Muscle of leg (tissue), 11 donors: ENCODE measurements around the gene ADAMTS2. TPM values are rescaled to one million over a fixed set of nuclear protein-coding genes. Genes with fewer than 3 reads are reported as not detected.

Experiments used
- DNase-seq: peaks from one replicate; pipeline ENCODE4 v3.0.0; 2013
- H3K27ac ChIP-seq: one replicate; pipeline ENCODE4 v1.5.1; 2013; ENCODE audit warnings: mild to moderate bottlenecking, low read length, control low read depth
- H3K27me3 ChIP-seq: one replicate; pipeline ENCODE4 v1.6.1; 2013; ENCODE audit warnings: low read length; ENCODE audit not compliant: control insufficient read depth, insufficient read depth
- H3K36me3 ChIP-seq: one replicate; pipeline ENCODE4 v1.6.1; 2013; ENCODE audit warnings: low read length; ENCODE audit not compliant: control insufficient read depth, insufficient read depth
- H3K4me1 ChIP-seq: one replicate; pipeline ENCODE4 v1.6.1; 2013; ENCODE audit warnings: low read length; ENCODE audit not compliant: control insufficient read depth, insufficient read depth
- H3K4me3 ChIP-seq: one replicate; pipeline ENCODE4 v1.5.1; 2013; ENCODE audit warnings: low read length, control low read depth
- H3K9me3 ChIP-seq: replicated peaks from 2 replicates; pipeline ENCODE4 v1.6.1; 2013; ENCODE audit warnings: low read depth, low read length; ENCODE audit not compliant: control insufficient read depth
- WGBS: methylation state at CpG from one replicate; pipeline ENCODE4 v1.1.5; 2013; ENCODE audit warnings: missing lambda C conversion rate; ENCODE audit not compliant: insufficient coverage; 5-methylcytosine and 5-hydroxymethylcytosine counted together
- polyA plus RNA-seq, 8 donors: library from polyadenylated mRNA; unstranded; fragments of 120-200 nt; gene quantifications; one replicate each; pipeline versions ENCODE4 v1.2.1 to v1.2.3, GENCODE V29; 2013; ENCODE audit warnings: inconsistent platforms in 1 of 8, low replicate concordance in 1 of 8; ENCODE audit not compliant: insufficient read length in 8 of 8, insufficient read depth in 1 of 8
- total RNA-seq: library from RNA; stranded (reverse); fragments of 120-200 nt; gene quantifications from one replicate; pipeline ENCODE4 v1.2.4, GENCODE V29; 2013

Gene ADAMTS2
- total and polyA plus RNA-seq, 9 donors = 21.3 to 46.3 (median 34.2) TPM

DNA sequence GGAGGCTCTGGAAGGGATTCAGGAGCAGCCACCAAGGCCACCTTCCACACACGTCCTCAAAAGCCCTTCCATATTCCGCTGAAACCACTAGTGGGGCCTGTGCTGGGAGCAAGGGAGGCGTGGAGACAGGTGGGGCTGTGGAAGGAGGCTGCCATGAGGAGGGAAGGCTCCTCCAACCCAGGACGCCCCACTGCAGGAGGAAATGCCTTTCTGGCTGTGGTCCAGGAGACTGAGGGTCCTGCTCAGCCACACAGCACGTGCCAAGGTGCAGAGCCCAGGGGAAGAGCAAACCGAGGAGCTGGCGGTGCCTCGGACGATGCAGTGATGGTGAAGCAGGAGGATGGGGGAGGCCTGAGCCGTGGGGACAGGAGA, 49.5 kb downstream of the ADAMTS2 start:
- Histone ChIP-seq H3K27me3 (no peaks in the 10 kb centered on the region), H3K36me3 (no peaks in the 10 kb centered on the region), H3K4me3 (no peak overlapping the region), H3K9me3 (peaks cover 3% of the 10 kb centered on the region), H3K27ac (no peak overlapping the region), H3K4me1 (peaks cover 17% of the 10 kb centered on the region)
- no peak for DNase-seq
- 74% methylated on average over 6 of the region's 10 CpGs for WGBS

- peaks cover 16% of the 10 kb centered on the region for H3K4me1 ChIP-seq
- DNase-seq = peak; percentile 72
- H3K27me3 ChIP-seq = no peaks in the 10 kb centered on the region
- H3K36me3 ChIP-seq = no peaks in the 10 kb centered on the region
- no peak overlapping the region for H3K27ac ChIP-seq
- peaks cover 3% of the 10 kb centered on the region for H3K9me3 ChIP-seq
- WGBS = 76% methylated on average over 11 of the region's 19 CpGs
- H3K4me3 ChIP-seq = no peak overlapping the region
These were observed 50.1 kb downstream of the ADAMTS2 start for GRCh38 chr5:179294891-179295777.

GRCh38 chr5:179294131-179294780, 51.0 kb downstream of the ADAMTS2 start:
- 88% methylated on average over 10 of the region's 12 CpGs for WGBS
- H3K27ac ChIP-seq = no peak overlapping the region
- DNase-seq = no peak

GRCh38 chr5:179292681-179293635, 52.3 kb downstream of the ADAMTS2 start:
- no peaks in the 10 kb centered on the region for H3K9me3 ChIP-seq
- no peaks in the 10 kb centered on the region for H3K27me3 ChIP-seq
- no peak overlapping the region for H3K4me3 ChIP-seq
- DNase-seq = no peak
- H3K27ac ChIP-seq = no peak overlapping the region
- 86% methylated on average over 9 of the region's 16 CpGs for WGBS
- peaks cover 19% of the 10 kb centered on the region for H3K4me1 ChIP-seq
- no peaks in the 10 kb centered on the region for H3K36me3 ChIP-seq

More at GRCh38 chr5:179294131-179294780, 51.0 kb downstream of the ADAMTS2 start:
- Histone ChIP-seq H3K4me1 (peaks cover 16% of the 10 kb centered on the region), H3K9me3 (no peaks in the 10 kb centered on the region), H3K36me3 (no peaks in the 10 kb centered on the region), H3K4me3 (no peak overlapping the region), H3K27me3 (no peaks in the 10 kb centered on the region)

GRCh38 chr5:179292202-179292601, 53.1 kb downstream of the ADAMTS2 start:
- Histone ChIP-seq H3K36me3 (no peaks in the 10 kb centered on the region), H3K4me1 (peaks cover 19% of the 10 kb centered on the region), H3K9me3 (no peaks in the 10 kb centered on the region), H3K27me3 (no peaks in the 10 kb centered on the region), H3K27ac (no peak overlapping the region), H3K4me3 (no peak overlapping the region)
- WGBS = 100% methylated on average over 1 of the region's 7 CpGs
- DNase-seq = no peak

- Histone ChIP-seq H3K36me3 (no peaks in the 10 kb centered on the region), H3K27ac (no peak overlapping the region), H3K9me3 (no peaks in the 10 kb centered on the region), H3K4me1 (peaks cover 29% of the 10 kb centered on the region), H3K4me3 (no peak overlapping the region), H3K27me3 (no peaks in the 10 kb centered on the region)
- DNase-seq = no peak
- 80% methylated on average over 13 of the region's 19 CpGs for WGBS
These were observed 54.4 kb downstream of the ADAMTS2 start for GRCh38 chr5:179290681-179291540.

DNA sequence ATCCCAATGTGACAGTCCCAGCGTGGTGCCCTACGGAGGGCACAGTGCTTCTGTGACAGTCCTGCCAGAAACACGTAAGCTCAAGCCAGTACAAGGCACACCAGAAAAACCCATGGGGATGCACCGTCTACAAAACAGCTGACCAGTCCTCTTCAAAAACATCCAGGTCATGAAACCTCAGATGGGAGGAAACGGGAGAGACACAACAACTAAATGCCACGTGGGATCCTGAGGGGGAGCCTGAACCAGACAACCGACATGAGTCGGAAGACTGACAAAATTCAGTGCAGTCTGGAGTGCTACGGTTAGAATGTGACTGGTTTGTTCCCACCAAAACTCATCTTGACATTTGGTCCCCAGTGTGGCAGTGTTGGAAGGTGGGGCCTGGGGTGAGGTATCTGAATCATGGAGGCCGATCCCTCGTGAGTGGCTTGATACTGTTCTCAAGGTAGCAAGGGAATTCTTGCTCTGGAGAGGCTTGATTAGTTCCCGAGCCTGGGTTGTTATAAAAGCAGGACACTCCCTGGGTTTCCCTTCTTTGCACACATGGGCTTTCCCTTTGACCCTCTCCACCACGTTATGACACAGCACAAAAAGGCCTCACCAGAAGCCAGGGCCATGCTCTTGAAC, 55.4 kb downstream of the ADAMTS2 start:
- 85% methylated on average over 9 of the region's 13 CpGs for WGBS
- no peak overlapping the region for H3K4me3 ChIP-seq
- H3K27me3 ChIP-seq = no peaks in the 10 kb centered on the region
- H3K9me3 ChIP-seq = no peaks in the 10 kb centered on the region
- no peak overlapping the region for H3K27ac ChIP-seq
- H3K36me3 ChIP-seq = no peaks in the 10 kb centered on the region
- peaks cover 33% of the 10 kb centered on the region for H3K4me1 ChIP-seq
- DNase-seq = no peak

- Histone ChIP-seq H3K9me3 (no peaks in the 10 kb centered on the region), H3K36me3 (no peaks in the 10 kb centered on the region), H3K27me3 (no peaks in the 10 kb centered on the region), H3K4me3 (no peak overlapping the region), H3K27ac (no peak overlapping the region), H3K4me1 (peaks cover 32% of the 10 kb centered on the region)
- WGBS = 92% methylated on average over 7 of the region's 11 CpGs
- no peak for DNase-seq
These were observed 56.5 kb downstream of the ADAMTS2 start for GRCh38 chr5:179288809-179289185.
